HG02938 (cell line): Measurements from ENCODE around the gene ADRA2C.
"Not testable (repeated sequence)": the region's sequence is repeated elsewhere in the genome, so short reads cannot be mapped to it uniquely, and the experiment has no call there.

Source experiments
- ATAC-seq: cut with Tn5 transposase; IDR thresholded peaks from one replicate; pipeline ENCODE4 v1.9.1; 2021; ENCODE audit warnings: mild to moderate bottlenecking, moderate library complexity; ENCODE audit not compliant: unreplicated experiment

Gene ADRA2C

DNA sequence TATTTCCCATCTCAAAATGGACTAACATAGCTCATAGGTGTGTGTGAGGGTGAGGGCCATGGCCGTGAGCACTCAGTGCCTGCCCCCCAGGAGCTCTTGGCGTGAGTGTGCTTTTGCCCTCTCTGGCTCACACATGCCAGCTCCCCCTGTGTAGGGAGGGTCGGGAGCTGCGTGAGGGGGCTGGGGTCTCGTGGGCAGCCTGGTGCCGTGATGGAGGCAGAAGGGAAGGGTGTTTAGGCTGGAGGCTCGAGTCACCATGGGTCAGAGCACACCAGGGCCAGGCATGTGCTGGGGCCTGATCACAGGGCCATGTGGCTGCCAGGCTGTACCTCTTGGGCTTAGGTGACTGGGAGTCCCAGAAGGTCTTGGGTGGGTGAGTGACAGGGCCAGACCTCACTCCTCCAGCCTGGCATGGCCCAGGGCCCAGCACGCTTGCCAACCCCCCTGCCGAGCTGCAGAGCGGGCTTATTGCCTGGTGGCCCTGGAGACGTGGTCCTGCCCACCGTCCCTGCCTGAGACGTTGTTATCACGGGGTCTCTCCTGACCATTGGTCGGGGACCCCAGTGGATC lies 44.0 kb downstream of the ADRA2C start:
- no peak for ATAC-seq

DNA sequence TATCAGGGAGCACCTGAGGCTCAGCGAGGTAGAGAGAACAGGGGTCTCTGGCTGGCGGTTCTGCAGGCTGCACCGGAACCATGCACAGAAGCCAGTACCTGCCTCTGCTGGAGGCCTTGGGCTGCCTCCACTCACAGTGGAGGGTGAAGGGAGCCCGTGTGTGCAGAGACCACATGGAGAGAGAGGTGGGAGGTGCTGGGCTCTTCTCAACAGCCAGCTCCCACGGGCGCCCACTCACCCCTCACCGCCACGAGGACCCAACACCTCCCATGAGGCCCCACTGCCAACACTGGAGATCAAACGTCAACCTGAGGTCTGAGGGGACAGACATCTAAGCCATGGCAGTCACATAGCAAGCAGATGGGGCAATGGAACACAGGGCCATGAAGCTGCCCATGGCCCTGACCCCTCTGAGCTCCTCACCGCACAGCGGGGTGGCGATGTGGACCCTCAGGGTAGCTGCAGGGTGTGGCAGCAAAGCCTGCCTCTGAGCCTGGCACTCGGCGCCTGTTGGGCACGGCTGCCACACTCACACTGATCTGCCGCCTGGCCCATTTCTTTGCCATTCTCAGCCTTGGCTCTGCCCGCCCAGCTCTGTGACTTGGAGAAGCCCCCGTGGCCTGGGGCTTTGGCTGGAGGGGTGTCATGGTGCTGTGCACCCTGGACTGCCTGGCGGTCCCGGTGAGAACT lies 44.8 kb downstream of the ADRA2C start:
- ATAC-seq, result no peak

DNA sequence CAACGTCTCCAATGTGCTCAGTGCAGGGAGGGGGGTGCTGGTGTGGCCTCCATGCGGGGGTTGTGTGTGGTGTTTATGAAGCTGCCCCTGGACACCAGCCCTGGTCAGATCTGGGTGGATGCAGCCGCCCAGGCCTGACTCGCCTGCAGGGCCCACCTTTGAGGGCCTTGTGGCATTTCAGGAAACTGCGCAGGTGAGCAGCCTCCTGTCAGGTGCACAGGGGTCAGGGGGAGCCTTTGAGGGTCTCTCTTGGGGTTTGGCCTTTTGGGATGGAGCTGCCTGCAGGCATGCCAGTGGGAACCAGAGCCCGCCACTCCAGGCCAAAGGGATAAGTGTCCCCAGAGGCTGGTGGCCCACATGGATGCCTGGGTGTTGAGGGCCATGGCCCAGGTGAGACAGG lies 45.4 kb downstream of the ADRA2C start:
- ATAC-seq, result no peak

DNA sequence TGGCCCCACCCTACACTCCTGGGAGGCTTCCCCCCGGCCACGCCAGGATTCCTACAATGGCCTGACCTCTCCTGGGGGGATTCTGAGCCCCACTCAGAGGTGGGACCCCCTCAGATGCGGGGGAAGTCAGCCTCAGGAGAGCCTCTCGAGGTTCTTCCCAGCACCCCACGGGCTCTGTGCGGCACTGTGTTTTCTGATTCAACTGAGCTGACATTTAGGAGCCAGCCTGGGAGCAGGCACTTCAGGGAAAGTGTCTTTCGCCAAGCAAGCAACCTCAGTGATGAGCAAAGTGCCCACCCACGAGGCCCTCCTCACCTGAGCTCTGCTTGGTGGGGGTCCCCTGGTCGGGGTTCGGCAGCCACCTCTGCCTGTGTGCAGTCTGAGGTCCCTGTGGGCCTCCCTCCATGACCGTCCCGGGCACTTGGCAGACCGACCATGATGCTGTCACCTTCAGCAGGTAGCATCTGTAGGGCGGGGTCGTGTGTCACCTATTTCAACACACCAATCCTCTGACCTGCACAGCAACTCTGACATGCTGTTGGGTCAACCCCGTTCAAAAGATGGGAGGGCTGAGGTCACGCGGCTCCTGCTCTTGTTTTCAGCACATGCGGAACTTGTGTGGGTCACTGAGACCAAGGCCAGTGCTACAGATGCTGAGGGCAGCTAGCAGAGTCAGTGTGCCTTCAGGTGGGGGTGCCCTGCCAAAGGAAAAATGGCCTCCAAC lies 46.2 kb downstream of the ADRA2C start:
- no peak for ATAC-seq

DNA sequence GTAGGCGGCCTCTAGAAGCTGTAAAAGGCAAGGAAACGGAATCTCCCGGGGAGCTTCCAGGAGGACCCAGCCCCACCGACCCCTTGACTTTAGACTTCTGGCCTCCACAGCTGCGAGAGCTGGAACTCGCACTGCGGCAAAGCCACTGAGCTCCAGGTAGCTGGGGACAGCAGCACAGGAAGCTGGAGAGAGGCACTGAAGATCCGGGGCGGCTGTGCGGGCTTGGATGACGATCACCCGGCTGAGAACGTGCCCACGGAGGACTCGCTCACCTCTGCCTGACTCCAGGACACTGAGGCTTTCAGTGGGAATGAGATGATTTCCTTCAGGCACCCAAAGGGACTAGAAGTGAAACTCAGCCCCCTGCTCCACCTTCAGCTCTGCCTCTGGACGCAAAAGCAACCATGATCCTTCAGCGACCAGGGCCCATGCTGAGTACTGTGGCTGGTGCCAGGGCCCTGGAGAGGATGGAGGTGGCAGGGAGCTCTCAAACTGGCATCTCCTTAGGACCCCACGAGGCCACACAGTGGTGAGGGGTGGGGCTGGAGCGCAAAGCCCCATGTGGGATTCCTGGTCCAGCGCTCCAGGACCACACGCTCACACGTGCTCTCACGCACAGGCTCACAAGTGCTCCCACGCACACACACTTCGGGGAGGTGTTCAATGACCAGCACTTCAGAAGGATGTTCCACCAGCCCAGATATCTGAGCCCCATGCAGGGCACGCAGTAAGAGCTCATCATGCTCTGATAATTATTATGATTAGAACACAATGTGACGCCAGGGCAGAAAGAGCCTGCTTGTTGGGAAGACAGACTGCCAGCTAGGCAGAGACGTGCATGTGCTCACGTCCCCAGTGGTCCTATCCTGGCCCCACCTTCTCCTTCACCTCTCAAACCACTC lies 47.2 kb downstream of the ADRA2C start:
- no peak for ATAC-seq

DNA sequence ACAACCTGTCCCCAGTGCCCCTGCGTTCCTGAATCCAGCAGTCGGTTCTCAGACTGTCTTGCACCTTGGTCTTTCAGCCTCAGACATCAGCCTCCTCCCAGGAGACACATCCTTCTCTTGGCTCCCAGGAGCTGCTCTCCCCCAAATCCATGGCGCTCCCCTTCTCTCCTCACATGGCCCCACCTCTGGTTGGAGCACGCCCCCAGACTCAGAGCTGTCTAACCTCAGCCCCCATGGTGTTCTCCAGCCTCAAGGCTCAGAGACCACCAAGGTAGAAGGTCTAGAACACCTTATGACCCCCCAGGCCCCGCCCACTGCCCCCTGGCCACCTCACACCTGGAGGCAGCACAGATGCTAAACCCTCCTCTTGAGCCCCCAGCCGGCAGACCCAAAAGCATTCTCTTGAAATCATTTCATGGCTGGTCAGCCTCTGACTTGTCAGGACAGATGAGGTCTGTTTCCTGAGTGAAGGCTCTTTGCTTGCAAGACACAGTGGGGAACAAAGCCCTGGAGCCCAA lies 47.9 kb downstream of the ADRA2C start:
- no peak for ATAC-seq

DNA sequence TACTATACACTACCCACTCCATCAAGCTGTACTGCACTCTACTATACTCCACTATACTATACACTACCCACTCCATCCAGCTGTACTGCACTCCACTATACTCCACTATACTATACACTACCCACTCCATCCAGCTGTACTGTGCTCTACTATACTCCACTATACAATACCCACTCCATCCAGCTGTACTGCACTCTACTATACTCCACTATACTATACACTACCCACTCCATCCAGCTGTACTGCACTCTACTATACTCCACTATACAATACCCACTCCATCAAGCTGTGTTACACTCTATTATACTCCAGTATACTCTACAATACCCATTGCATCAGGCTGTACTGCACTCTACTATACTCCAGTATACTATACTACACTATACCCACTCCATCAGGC lies 48.7 kb downstream of the ADRA2C start:
- not testable (repeated sequence) for ATAC-seq

DNA sequence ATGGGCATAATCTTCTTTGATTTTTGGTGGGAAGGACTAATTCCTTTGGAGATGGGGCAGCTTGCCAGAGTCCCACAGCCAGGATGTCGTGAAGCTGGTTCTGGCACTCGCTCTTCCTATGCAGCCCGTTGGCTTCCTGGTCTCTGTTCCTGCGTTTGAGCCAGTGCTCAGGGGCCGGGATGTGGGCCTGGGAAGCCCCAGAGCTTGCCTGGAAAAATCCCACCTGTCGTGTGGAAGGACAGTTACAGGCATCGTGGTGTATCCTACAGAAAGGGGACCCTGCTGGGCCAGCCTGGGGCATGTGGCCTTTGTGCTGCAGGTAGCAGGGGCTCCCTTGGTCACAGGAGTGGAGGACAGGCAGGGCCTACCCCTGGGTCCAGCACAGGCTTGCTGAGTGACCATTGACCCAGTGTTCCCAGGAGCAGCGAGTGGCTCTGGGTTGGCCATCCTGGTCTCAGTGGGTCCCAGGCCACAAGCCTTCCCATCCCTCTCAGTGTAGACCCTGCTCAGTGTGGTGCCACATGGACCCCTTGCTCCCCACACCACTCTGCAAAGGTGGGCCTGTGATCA lies 50.2 kb downstream of the ADRA2C start:
- no peak for ATAC-seq

DNA sequence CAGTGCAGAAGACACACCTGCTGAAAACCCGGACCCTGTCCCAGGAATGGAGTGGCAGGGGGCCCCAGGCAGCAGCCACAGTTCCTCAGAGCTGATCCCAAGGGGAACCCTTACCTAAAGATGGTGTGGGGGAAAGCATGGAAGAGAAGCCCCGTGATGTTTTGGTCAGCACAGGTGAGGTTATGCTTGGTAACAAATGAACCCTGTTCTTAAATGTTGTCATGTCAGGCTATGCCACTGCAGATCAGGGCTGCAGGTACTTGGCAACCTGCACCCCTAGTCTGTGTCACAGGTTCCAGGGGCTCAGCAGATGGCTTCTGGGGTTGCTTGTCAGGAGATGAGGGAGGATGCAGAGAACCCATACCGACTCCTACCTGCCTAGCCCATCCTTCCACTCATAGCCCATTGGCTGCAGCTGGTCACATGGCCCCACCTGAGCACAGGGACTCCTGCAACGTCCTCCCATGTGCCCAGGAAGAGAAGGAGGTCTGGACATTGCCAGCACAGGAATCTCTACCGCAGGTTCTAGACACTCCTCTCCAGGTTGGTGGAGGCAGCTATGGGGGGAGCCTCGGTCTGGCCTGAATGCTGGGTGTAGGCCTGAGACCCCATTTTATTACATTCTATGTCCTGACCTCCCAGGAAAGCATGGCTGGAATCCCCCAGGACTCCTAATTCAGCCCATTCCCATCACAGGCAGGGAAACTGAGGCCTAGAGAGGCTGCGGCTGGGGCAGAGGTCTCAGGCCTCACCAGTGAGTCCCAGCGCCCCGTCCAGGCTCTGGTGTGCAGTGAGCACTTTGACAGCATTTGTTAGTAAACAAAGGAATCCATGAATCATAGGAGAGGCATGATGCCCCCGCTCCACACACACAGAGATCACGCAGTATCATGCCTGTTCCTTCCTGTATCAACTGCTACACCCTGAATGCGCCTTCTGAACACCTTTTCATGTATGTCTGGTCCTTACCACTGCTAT lies 51.1 kb downstream of the ADRA2C start:
- ATAC-seq, result no peak
